HG03469 (cell line): ENCODE measurements around the gene LRRC7.

Experiments used
- ATAC-seq: cut with Tn5 transposase; IDR thresholded peaks from one replicate; pipeline ENCODE4 v1.9.1; 2021; ENCODE audit warnings: mild to moderate bottlenecking, moderate library complexity, moderate number of reproducible peaks; ENCODE audit not compliant: unreplicated experiment

LRRC7 gene

DNA sequence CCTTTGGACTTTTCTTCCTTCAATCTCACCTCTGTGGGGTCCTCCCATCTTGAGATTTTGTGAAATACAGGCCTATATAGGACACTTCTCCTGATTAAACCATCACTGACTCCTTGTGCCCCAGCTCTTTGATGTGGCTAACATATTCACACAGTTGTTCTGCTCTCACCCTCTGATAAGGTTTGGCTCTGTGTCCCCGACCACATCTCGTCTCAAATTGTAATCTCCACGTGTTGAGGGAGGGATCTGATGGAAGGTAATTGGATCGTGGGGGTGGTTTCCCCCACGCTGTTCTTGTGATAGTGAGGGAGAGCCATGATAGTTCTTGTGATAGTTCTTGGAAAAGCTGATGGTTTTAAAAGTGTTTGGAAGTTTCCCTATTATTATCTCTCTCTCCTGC lies 19.7 kb downstream of the LRRC7 start:
- no peak for ATAC-seq

GRCh38 chr1:69589799-69590198 lies 22.1 kb downstream of the LRRC7 start:
- ATAC-seq = no peak

- no peak for ATAC-seq
Observed at GRCh38 chr1:69592341-69592740, 24.6 kb downstream of the LRRC7 start.

DNA sequence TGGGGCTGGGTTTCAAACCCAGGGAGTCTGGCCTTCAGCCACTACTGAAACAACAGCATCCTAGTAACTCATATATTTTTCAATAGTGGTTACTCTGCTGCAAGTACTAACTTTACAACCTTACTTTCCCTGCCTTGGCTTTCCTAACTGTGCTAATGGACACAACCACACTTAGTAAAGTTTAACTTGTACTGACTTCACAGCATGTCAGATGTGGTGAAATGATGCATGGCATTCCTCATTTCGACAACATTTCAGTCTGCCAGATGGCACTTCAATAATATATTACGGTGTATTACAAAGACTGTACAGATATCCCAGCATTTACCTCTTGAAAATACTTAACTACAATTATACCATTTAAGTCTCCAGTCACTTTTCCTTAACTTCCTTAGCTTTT lies 27.8 kb downstream of the LRRC7 start:
- no peak for ATAC-seq

GRCh38 chr1:69611316-69611715 lies 43.6 kb downstream of the LRRC7 start:
- no peak for ATAC-seq

DNA sequence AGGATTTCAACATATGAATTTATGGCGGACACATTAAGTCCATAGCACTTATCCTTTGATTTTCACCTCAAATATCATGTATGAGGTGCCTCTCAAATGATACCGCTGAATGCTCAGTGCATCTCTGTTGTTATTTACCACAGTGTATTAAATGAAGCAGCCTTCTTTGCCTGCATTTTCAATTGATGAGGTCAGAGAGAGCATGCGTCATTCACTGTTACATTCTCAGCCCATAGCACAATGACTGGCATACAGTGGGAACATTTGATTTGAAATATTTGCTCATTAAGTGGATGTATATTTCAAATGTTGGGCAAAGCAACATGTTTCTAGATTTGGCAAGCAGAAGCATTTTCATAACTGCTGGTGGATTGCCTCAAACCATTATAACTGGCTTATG lies 45.7 kb downstream of the LRRC7 start:
- no peak for ATAC-seq

- ATAC-seq = no peak
Observed at GRCh38 chr1:69638673-69639072, 71.0 kb downstream of the LRRC7 start.

DNA sequence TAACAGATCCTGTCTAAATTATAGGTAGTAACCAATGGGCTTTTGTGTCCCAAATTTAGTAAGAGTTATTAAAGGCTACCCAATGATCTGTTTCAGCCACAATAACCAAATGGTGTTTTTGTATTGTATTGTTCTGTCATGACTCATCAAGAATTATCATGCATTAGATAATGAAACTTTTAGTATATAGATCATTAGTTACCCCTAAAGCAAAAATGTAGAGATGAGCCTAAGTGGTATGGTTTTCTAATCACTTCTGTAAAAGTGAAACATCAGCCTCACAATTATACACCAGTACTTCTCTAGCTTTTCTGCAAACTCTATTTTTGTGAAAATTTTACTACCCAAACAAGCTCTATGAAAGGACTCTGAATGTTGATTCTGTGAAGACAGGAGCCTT lies 71.4 kb downstream of the LRRC7 start:
- no peak for ATAC-seq

- ATAC-seq = no peak
Observed at GRCh38 chr1:69643266-69643665, 75.5 kb downstream of the LRRC7 start.

DNA sequence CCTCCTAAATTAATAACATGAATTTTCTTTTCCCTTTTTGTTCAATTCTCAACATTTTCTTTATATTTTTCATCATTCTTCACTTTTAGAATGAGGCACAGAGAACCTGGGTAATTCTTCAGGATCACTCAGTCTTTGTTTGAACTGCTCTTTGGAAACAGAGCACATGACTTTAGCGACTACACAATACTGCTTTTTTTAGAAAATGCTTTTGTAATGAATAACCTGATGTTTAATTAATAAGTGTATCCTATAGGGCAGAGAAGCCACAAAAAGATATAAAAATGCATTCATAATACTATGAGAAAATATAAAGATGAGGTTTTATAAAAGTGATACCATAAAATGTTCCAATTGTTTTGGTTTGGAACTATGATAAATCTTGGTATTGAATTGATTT lies 77.8 kb downstream of the LRRC7 start:
- ATAC-seq = no peak

DNA sequence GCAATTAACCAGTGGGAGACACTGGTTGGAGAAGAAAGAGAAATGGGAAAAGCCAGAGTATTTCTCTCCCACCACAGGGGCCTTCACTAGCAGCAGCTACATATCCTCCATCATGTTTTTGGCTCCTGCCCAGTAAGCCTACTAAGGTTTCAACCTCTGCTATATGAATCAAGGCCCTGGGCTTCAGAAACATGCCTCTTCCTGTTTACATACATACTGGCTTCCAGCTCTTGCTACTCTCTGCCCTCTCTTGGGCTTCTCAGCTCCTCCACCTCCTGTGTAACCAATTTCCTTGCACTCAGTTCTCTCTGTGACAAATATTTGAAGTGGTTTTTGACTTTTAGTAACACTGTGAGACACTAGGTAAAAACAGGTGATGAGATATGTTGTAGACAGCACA lies 80.8 kb downstream of the LRRC7 start:
- no peak for ATAC-seq

- no peak for ATAC-seq
Observed at GRCh38 chr1:69649383-69649990, 81.8 kb downstream of the LRRC7 start.

DNA sequence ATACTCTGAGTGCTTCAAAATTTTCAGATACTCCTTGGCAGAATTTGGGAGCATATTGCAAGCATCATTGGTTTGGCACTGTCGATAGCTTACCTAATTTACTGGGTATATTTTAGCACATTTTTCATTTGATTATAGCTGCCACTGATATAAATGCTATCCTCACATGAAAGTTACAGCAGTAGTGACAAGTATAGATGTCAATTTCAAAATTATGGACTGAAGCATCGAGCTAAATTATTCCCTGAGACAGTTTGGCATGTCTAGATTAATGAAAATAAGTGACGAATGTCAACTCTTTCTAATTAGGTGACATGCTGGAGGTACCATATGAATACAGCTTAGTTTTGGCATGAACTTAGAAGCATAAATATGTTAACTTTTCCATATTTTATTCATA lies 83.1 kb downstream of the LRRC7 start:
- no peak for ATAC-seq

- ATAC-seq = no peak
Observed at GRCh38 chr1:69651656-69652055, 83.9 kb downstream of the LRRC7 start.

- no peak for ATAC-seq
Observed at GRCh38 chr1:69657971-69658370, 90.2 kb downstream of the LRRC7 start.

- no peak for ATAC-seq
Observed at GRCh38 chr1:69661686-69662085, 94.0 kb downstream of the LRRC7 start.

DNA sequence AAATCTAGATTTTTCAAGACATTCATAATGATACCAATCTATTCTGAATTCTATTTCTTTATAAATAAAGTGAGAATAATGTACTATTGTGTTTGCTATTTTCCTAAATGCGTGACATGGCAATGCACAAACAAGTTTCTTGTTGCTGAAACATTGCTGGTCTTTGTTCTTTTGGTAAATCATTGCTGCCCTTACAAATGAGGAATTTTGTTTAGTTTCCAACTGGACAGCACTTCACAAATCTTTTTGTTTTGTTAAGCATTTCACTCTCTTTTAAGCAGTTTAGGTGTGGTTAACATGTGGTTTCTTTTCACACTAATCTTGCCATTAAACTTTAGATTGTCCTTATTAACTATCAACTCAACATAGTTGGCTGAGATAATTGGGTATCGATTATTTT lies 94.6 kb downstream of the LRRC7 start:
- no peak for ATAC-seq

GRCh38 chr1:69671363-69672010 lies 103.8 kb downstream of the LRRC7 start:
- no peak for ATAC-seq

DNA sequence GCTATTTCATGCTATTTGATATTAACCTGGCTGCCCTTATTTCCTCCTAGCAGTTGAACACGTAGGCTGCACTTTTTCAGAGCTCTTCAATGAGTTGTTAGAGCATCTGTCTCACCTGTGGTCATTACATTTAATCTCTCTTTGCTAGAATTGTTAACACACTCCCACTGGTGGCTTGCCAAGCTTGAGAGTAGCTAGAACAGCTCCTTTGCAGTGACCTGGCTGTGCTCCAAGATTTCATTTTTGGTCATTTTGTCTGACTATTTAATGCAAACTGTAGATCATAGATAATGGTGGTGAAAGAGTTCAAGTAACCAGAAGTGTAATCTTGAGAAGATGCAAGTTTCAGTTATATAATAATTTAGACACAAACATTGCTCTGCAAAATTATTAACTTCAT lies 105.6 kb downstream of the LRRC7 start:
- no peak for ATAC-seq

GRCh38 chr1:69679965-69680364 lies 112.2 kb downstream of the LRRC7 start:
- ATAC-seq = no peak

- ATAC-seq = no peak
Observed at GRCh38 chr1:69686367-69686984, 118.8 kb downstream of the LRRC7 start.

DNA sequence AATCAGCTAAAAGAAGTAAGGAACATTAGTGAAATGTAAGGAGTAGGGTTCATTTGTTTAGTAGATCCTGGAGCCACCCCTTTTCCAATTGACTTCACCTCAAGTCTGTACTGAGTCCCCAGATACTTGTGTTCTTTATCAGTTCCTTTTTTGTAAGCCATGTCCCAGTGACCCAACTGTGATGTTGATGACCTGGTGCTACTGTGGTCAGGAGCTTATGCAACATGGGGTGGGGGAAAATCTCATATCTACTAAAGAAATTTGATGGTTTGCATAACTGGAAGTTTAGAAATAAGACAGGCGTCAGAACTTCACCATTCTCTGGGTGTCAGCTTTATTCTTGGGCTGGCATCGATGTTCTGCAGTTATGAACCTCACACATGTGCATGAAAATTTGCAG lies 120.5 kb downstream of the LRRC7 start:
- no peak for ATAC-seq

DNA sequence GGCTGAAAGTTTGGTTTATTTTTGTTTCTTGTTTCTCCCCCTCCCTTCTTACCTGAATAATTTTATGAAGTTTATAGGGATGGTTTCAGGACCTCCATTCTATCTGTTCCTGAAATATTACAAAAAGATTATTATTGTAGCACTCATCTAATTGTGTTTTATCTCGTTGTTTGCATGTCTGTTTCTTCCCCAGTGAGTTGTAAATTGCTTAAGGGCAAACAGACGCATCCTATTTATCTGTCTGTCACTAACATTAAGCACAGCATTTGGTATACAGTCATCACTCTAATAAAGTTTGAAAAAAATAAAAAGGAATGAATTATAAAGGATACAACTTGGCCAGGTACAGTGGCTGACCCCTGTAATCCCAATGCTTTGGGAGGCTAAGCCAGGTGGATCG lies 123.5 kb downstream of the LRRC7 start:
- ATAC-seq = no peak
